Measurements from ENCODE around the gene FLAD1. TPM values are rescaled to one million over a fixed set of nuclear protein-coding genes. Genes with fewer than 3 reads are reported as not detected.

The FLAD1 gene
- total RNA-seq, 1 experiment from 2014 or later: 82.4 TPM

DNA sequence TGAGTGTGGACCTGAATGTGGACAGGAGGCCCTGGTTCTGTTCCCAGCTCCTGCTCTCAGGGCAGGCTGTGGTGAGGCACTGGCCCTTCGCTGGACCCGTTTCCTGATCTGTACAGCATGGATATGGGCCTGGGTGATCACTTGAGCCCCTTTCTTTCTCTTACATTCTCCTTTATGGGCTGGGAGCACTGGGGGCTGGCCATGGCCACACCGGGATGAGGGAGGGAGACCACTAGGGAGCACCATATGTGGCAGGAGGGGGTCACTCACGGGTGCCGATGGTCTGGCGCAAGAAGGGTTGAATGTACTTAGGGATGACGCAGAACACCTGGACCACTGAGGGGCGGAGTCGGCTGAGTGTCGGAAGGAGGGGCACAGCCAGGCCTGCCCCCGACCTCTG is 47.8 kb downstream of the FLAD1 start:
- ChIA-PET CTCF (no interaction called here), POLR2A (ENCODE audit: low non-redundant PET) (no interaction called here)
- no peaks in the 10 kb centered on the region for H3K36me3 ChIP-seq (ENCODE audit: insufficient read depth, low read length, poor library complexity, severe bottlenecking)
- H3K9me3 ChIP-seq (ENCODE audit: low read depth, low read length, poor library complexity, severe bottlenecking): no peaks in the 10 kb centered on the region
- H3K27ac ChIP-seq (ENCODE audit: low read depth, low read length, poor library complexity, severe bottlenecking): no peak overlapping the region
- no TSS peak for BruUV-seq (replicated peaks)
- no peak overlapping the region for H3K4me3 ChIP-seq (ENCODE audit: low read depth, low read length, poor library complexity, severe bottlenecking)
- DNase-seq (ENCODE audit: low spot score): no peak
- TF ChIP-seq EZH2 (IDR thresholded peaks at IDR 0.05; ENCODE audit: borderline replicate concordance, low read depth, low read length, poor library complexity, severe bottlenecking): no peak
- TF ChIP-seq, protein P1, sequence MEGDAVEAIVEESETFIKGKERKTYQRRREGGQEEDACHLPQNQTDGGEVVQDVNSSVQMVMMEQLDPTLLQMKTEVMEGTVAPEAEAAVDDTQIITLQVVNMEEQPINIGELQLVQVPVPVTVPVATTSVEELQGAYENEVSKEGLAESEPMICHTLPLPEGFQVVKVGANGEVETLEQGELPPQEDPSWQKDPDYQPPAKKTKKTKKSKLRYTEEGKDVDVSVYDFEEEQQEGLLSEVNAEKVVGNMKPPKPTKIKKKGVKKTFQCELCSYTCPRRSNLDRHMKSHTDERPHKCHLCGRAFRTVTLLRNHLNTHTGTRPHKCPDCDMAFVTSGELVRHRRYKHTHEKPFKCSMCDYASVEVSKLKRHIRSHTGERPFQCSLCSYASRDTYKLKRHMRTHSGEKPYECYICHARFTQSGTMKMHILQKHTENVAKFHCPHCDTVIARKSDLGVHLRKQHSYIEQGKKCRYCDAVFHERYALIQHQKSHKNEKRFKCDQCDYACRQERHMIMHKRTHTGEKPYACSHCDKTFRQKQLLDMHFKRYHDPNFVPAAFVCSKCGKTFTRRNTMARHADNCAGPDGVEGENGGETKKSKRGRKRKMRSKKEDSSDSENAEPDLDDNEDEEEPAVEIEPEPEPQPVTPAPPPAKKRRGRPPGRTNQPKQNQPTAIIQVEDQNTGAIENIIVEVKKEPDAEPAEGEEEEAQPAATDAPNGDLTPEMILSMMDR (conservative IDR thresholded peaks at IDR 0.05; ENCODE audit: low read depth, low read length): no peak
- no peaks in the 10 kb centered on the region for H3K4me1 ChIP-seq (ENCODE audit: insufficient read depth, low read length, poor library complexity, severe bottlenecking)
- H3K27me3 ChIP-seq (replicated peaks; ENCODE audit: insufficient read depth, low read depth, low read length, poor library complexity): no peaks in the 10 kb centered on the region
- intact Hi-C loops (cut with micrococcal nuclease; ENCODE audit: unreplicated experiment): no loop called here

DNA sequence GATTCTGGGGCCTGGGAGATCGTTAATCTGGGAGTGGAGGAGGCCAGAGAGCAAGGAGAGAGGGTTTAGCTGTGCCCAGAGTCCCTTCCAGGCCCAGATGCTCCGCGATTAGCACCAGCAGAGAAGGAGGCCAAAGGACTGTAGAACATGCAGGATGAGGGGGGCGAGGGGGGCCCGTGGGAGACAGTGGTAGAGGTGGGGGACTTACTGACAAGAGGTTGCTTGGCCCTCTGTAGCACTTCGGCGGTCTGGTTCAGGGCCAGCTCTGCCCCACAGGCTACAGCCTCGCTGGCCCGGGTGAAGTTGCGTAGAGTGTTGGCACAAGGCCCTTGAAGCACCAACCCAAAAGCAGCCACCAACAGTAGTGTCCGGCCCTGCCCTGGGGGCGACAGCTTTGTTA is 49.7 kb downstream of the FLAD1 start:
- POLR2A ChIA-PET (ENCODE audit: low non-redundant PET): no interaction called here
- Histone ChIP-seq H3K36me3 (ENCODE audit: insufficient read depth, low read length, poor library complexity, severe bottlenecking) (no peaks in the 10 kb centered on the region), H3K4me1 (ENCODE audit: insufficient read depth, low read length, poor library complexity, severe bottlenecking) (no peaks in the 10 kb centered on the region), H3K27ac (ENCODE audit: low read depth, low read length, poor library complexity, severe bottlenecking) (no peak overlapping the region), H3K9me3 (ENCODE audit: low read depth, low read length, poor library complexity, severe bottlenecking) (no peaks in the 10 kb centered on the region), H3K27me3 (replicated peaks; ENCODE audit: insufficient read depth, low read depth, low read length, poor library complexity) (no peaks in the 10 kb centered on the region), H3K4me3 (ENCODE audit: low read depth, low read length, poor library complexity, severe bottlenecking) (no peak overlapping the region)
- intact Hi-C loops (cut with micrococcal nuclease; ENCODE audit: unreplicated experiment): no loop called here
- no TSS peak for BruUV-seq (replicated peaks)
- TF ChIP-seq EZH2 (IDR thresholded peaks at IDR 0.05; ENCODE audit: borderline replicate concordance, low read depth, low read length, poor library complexity, severe bottlenecking): no peak
- TF ChIP-seq, protein P1 (conservative IDR thresholded peaks at IDR 0.05; ENCODE audit: low read depth, low read length): no peak
- CTCF ChIA-PET: no interaction called here
- no peak for DNase-seq (ENCODE audit: low spot score)

DNA sequence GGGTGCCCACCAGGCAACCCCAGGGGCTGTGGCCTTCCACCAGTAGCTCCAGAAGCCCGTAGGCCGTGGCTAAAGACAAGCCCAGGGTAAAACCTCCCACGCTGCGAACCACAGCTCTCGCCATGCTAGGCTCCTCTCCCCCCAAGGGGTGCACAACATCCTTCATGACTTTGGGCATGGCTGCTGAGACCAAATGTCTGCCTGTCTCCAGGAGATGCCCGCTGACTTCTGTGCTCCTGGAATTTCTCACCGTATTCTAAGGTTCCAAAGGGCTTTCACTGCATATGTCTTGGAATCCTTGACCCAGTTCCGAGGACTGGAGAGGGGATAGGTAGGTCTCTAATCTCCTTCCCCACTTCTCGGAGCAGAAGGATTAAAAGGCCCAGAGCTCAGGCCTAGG is 50.4 kb downstream of the FLAD1 start, which contains the start of the genes DCST1 and DCST2:
TSS of gene DCST1 (plus strand) at position 301 of the 400 bp plus-strand sequence. CDS start 213 bp downstream, outside the sequence.
TSS of gene DCST2 (minus strand) at position 258 of the 400 bp plus-strand sequence. CDS start at position 178, 80 bp downstream.
- ChIA-PET POLR2A (ENCODE audit: low non-redundant PET) (no interaction called here), CTCF (no interaction called here)
- Histone ChIP-seq H3K36me3 (ENCODE audit: insufficient read depth, low read length, poor library complexity, severe bottlenecking) (no peaks in the 10 kb centered on the region), H3K27ac (ENCODE audit: low read depth, low read length, poor library complexity, severe bottlenecking) (no peak within 1 kb of the TSS), H3K9me3 (ENCODE audit: low read depth, low read length, poor library complexity, severe bottlenecking) (no peaks in the 10 kb centered on the region), H3K4me3 (ENCODE audit: low read depth, low read length, poor library complexity, severe bottlenecking) (no peak within 1 kb of the TSS), H3K4me1 (ENCODE audit: insufficient read depth, low read length, poor library complexity, severe bottlenecking) (no peaks in the 10 kb centered on the region), H3K27me3 (replicated peaks; ENCODE audit: insufficient read depth, low read depth, low read length, poor library complexity) (no peaks in the 10 kb centered on the region)
- intact Hi-C loops (cut with micrococcal nuclease; ENCODE audit: unreplicated experiment): no loop called here
- no TSS peak for BruUV-seq (replicated peaks)
- no peak for DNase-seq (ENCODE audit: low spot score)
- TF ChIP-seq, protein P1 (conservative IDR thresholded peaks at IDR 0.05; ENCODE audit: low read depth, low read length): no peak
